HuH-7.5 (cell line): ENCODE measurements around the gene ADRA2B.

ENCODE experiments used
- DNase-seq: peaks from one replicate; pipeline ENCODE4 v3.0.0; 2011; ENCODE audit warnings: low spot score

The ADRA2B gene

DNA sequence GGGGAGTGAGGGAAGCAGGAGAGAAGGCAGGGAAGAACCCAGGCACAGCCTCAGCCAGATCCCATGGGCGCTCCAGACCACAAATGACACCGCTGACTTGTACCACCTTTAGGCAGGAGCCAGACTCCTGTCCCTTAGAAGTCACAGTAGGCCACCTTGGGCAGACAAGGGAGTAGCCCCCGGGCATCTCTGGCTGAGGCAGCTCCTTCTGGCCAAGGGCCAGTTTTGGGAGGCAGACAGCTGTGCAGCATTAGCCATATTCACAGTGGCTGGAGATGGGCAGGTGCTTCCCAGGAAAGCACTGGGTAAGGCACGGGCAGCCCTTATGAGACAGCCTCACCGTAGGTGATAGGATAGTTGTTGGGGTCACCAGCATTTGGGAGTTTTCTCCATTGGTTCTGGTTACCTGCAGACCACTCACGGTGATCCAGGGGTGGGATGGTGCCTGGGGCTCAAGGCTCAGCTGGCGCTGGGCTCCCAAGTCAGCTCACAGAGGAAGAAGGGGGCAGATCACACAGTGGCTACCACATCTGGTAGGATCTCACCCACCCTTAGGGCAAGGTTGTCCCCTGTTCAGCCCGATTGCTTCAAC, 19.9 kb upstream of the ADRA2B start:
- DNase-seq = no peak

DNA sequence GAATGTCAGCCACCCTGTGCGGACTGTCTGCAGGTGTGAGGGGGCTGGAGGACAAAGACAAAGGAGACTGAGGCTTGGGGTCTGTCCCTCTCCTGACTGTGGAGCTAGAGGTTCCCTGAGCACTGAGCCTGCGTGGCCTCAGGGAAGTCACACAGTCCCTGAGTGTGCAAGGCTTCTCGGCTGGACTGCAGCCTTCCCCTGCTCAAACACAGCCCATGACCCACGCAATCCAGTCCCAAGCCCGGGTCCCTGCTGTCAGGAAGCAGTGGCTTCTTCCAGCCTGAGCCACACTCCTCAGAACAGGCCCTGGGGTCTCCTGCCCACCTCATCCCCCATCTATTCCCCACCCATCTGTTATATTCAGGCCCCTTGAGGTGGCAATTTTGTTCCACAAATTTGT, 19.2 kb upstream of the ADRA2B start:
- DNase-seq = no peak

DNA sequence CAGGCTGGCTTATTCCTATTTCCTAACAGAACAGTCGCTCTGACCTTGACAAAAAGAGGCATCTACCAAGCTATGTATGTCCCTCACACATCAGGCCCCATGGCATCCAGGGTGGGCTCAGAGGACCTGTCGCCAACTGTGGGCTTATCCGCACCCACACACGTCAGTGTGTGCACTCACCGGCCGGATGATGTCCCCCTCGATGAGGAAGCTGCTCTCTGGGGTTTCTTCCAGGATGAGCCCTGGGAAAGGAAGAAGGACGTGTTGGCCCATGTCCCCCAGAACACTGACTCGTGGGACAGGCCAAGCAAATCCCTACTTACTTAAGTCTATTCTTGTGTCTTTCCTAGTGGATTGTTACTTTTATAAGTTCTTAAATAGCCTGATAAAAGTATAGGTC, 18.8 kb upstream of the ADRA2B start:
- no peak for DNase-seq

DNA sequence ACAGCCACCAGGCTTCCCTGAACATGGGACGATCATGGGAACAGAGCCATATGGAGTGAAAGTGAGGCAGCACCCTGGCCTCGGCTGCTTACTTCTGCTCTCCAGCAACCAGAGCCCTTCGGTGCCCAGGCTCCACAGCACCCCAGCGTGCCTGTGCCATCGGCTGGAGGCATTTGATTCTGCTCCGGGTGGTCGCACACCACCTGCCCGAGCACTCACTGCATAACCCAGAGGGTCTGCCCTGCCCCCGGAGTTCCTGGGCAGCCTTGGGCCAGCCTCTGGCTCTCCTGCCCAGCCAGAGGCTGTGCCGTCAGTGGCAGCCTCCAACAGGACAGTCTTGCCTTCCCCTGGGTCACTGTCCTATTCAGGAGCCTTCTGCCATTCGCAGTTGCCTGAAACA, 18.1 kb upstream of the ADRA2B start:
- DNase-seq = no peak

DNA sequence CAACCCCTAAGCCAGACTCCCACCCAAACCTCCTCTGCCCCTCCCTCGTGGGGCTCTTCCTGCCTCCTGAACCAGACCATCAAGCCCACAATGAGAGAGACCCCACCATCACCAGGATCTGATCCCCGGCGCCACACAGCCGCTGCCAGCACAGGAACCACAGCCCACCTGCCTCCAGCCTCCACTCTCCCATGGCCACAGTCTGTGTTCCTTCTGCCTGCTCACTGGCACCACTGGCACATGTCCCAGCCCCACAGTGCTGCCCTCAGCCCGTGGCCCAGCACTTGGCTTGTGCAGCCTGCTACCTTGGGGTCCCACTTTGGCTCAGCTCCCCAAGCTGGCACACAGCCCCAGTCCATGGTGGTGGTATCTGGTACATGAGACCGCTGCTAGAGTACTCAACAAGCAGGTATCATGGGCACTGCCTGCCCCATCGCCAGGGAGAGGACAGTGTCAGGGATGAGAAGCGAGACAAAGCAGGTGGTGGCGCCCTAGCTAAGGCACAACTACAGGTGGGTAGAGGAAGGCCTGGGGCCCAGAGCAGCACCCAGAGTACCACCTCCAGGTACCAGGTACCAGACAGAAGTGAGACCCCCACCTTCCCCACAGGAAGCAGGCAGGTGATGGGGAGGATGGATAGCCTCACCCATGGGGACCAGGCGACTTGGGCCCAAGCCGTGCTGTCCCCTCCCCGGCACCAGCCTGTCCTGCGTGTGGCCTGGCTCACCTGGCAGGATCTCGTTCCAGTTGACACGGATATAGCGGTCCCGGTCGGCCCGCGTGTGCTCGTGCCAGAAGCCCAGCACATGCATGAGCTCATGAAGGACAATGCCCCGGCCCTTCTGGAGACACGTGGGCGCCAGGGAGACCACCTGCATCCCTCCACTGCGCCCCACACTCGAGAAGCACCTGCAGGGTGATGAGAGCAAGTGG, 15.7 kb upstream of the ADRA2B start:
- no peak for DNase-seq

DNA sequence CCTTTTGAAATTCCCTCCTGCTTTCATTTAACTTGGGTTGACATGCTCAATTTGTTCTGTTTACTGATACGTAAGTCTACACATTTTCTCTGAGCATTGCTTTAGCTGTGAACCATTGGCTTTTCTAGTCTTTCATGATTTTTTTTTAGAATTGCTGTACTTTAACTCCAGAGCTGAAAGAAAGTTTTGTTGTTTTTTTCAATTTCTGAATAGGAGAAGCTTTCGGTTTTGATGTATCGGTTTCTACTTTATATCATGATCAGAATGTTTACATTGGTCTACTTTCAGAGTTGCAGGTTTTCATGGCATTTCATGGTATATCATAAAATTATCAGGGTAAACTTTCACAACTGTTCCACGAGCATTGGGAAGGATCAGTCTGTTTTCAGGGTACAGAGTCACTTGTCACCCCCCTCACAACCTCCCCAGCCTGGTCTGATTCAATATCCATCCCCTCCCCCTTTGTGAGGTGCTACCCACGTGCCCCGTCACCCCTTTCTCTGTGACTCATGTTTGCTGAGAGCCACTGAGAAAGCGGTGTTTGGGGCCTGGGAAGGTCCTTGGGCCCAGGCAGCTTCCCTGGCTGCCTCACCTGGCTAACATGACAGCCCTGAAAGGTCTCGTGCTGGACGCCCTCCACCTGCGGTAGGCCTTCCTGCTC, 14.9 kb upstream of the ADRA2B start:
- no peak for DNase-seq

DNA sequence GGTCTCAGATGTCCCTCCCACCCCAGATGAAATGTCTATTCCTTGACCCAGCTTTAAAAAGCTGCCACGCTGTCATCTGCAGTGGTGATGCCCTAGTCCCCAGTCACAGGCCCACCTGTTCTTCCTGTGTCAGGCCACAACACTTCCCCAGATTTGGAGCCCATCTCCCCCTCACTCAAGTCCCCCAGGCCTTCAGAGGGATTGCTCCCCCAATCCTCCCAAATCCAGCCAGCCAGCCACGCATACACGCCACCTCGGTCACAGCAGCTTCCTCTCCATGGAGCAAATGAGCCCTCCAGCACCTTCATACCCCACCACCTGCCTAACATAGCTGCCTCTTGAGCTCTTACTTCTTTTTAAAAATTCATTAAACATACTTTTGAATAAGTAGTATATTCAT, 14.1 kb upstream of the ADRA2B start:
- DNase-seq = no peak

DNA sequence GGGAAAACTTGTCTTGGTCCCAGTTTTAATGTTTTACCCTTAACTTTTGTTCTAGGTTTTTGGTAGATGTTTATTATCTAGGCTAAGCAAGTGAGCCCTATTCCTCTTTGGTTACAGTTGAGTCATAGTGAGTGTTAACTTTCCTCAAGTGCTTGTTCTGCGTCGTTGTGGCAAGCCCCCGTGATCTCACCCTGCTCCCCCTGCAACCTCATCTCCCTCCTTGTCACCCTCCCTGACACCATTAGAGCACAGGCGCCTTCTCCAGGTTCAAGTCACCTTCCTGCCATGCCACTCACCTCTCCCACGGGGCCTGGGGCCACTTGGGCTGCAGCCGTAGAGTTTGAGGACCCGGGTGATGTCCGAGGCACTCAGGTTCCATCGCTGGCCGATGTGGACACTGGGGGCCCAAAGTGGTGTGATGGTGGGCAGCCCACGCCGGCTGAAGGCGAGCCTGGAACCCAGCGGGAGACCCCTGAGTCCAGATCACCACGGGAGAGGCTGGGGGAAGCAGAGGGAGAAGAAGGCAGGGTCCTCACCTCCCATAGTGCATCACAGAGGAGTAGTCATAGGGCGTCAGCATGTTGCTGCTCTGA, 13.3 kb upstream of the ADRA2B start:
- DNase-seq = no peak

DNA sequence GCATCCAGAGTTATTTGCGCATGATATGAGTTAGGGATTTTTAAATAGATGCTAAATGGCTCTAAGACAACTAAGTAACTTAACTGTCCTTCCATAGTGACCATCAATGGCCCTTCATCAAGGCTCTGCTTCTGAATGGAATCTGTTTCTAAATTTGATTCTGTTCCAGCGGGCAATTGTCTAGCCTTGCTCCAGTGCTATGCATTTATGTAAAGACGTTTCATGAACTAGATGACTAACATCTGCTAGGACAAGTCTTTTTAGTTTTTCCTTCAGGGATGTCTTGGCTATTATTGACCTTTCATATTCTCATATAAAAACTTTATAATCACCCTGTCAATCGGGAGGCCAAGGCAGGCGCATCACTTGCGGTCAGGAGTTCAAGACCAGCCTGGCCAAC, 12.1 kb upstream of the ADRA2B start:
- DNase-seq = no peak

DNA sequence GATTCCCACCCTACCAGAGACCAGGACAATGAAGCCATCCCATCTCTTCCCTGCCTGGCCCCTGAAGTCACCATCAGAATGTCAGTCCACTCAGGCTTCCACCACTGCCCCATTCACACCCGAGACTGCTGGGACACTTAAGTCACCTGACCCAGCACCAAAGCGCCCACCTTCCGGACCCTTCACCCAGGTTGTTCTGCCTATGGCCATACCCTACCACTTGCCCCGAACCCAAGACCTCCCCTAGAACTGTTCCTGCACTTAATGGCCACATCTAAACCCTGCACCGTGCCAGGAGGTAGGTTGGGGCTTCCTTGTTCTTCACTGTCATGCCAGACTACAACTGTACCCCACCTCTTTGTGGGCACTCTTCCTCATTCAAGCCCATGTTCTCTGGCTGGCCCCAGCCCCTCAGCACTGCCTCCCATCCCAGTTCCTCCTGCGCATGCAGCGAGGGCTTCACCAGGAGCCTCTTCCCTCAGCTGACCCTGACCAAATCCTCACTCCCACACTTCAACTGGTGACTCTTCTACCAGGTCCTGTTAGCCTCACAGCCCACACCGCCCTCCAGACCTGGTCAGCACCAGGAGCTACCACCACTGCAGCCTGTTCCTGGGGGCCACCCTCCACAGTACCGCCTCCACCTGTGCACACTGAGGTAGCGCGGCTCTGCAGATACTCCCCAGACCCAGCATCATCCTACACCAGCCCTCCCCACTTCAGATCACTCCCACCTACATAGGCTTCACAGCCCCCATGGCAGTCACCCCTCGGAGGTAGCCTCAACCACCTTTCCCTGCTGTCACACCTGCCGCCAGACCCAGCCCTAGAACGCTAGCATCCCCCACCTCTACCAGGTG, 8.3 kb upstream of the ADRA2B start:
- DNase-seq = no peak

DNA sequence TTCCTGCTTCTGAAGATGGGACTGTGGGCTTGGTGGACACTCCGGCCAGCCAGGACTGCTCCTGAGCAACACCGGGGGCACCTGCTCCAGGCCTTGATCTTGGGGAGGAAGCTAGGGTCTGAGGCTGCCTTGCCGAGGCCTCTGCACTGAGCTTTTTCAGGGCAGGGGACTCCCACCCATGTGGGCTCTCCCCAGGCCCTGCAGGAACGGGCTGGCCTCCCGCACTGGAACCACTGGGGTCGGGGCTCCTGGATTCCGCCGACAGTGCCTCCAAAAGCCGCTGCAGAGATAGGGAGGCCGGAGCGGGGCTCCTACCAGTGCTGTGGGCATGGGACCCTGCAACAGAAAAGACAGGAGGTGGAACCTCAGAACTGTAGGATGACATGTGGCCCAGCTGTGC, 7.6 kb upstream of the ADRA2B start:
- no peak for DNase-seq

DNA sequence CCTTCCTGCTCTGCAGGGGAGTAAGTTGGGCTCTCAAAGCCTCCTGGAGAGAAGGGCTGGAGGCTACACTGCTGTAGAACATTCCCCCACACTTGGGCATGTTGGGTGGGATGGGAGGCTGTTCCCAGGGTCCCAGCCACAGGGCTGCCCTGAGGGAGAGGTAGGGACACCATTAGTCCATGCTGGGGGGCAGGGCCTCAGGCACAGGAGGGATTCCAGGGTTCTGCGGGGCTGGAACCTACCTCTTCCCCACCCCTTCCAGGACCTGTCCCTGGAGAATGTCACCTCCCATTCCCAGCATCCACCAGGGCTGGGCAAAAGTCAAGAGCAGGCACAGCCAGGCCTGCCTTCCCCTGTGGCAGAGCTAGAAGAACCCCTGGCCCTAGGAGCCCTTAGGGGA, 6.9 kb upstream of the ADRA2B start:
- no peak for DNase-seq

DNA sequence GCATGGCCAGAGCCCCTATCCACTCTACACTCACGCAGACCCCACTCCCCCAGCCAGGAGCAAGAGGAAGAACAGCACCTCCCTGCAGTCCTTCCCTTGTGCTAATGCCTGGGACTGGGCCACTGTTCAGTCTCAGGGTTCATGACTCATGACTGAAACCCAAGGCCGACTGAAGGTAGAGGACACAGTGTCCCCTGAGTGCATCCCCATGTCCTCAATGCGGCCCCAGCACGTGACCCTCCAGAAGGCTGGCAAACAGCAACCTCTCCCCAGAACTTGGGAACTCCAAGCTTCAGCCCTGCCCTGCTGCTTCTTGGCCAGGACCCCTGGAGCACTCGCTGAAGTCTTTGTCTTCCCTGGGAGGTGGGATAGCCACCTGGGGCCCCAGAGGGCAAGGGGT, 6.0 kb upstream of the ADRA2B start:
- DNase-seq = no peak

DNA sequence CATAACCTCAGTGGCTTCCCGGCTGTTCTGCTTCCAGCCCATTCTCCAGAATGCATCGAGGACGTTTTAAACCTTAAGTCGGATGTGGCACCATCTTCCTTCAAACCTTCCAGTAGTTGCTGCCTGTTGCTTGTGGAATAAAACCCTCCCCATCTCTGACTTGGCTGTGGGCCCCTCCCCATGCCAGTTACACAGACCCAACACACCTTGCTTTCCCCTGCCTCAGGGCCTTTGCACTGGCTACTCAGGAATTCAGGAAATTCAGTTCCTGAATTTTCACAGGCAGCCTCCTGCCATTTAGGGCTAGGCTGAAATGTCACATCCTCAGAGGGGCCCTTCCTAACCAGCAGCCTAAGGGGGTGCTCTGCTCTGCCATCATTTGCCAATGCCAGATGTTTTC, 5.0 kb upstream of the ADRA2B start:
- no peak for DNase-seq

DNA sequence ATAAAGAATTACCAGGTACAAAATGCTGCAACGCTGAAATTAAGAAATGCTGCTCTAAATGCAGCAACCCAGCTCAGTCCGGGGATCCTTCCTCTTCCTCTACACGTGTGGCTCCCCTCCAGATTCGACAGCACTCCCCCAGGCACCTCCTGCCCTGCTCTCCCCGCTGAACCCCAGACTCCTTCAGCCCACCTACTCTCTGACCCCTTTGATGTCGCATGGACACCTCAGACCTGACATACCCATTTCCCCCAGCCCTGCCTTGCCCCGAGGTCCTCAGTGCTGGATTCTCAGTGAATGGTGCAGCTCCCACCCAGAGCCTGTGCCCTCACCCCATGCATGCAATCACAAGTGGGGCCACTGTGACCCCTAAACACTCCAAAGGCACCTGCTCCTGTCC, 4.6 kb upstream of the ADRA2B start:
- DNase-seq = no peak

DNA sequence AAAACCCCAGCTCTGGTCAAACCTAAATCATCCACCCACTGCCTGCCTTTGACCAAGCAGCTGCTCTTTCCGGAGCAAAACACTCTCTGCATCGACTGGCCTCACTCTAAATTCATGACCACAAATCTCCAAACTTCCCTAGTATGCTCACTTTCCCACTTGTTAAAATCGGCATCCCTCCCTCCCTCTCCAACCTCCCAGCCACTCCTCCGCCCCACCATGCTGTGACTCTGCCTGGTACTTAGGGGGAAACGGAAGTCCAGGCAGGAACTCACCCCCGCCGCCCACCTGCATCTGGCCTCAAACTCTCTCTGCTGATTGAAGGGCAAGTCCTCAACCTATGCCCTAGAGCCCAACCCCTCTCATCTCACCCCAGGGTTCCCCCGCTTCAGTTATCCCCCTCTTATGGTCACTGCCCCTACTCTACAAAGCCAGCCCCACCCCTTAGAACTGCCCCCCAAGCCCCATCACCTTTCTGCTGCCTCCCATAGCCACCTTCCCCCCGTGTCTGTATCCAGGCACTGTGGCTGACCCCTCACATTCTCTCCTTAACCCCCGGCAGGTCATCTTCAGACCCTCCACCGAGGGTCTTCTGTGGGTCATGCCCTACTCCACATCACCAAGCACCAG, 3.8 kb upstream of the ADRA2B start:
- no peak for DNase-seq

DNA sequence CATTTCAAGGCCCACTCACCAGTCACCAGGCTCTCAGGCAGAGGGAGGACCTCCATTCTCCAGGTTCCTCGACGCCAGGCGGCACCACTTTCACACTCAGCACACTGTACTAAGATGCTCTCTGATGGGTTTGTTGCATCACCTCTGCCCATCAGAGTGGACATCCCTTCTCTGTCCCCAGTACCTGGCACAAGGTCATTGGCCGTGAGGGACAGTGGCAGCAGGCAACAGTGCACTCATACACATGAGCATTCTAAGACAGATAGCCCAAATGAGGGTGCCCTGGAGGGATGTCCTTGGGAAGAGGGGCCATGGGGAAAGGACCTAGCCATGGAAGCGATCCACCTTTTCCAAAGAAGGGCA, 3.0 kb upstream of the ADRA2B start:
- DNase-seq = no peak

DNA sequence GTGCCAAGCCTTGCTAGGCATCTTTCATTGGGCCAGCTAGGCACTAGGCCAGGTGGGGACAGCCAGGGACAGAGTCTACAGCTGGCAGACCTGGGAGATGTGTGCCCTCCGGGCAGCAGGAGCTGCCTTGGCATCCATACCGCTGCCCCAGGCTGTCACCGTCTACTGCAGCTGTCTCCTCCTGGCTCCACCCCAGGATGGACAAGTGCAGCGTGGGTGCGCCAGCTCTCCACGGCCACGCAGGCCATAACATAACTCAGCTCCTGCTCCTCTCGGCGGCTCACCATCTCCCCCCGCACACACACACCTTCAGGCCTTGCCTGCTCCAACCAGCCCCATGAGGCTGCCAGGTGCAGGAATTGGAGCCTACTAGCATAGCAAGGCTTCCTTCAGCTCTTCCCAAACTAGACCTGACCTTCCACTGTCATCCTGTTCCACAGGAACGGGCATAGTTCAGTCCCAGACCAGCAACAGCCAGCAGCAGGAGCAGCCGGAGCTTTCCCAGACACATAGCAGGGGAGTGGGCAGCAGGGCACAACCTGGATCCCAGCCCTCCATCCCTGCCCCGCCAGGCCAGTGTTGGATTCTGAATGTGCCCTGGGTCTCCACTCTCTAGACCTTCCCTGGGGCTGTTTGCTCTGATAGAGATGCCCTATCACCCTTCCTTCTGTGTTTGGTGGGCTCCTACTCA, 2.5 kb upstream of the ADRA2B start:
- no peak for DNase-seq

DNA sequence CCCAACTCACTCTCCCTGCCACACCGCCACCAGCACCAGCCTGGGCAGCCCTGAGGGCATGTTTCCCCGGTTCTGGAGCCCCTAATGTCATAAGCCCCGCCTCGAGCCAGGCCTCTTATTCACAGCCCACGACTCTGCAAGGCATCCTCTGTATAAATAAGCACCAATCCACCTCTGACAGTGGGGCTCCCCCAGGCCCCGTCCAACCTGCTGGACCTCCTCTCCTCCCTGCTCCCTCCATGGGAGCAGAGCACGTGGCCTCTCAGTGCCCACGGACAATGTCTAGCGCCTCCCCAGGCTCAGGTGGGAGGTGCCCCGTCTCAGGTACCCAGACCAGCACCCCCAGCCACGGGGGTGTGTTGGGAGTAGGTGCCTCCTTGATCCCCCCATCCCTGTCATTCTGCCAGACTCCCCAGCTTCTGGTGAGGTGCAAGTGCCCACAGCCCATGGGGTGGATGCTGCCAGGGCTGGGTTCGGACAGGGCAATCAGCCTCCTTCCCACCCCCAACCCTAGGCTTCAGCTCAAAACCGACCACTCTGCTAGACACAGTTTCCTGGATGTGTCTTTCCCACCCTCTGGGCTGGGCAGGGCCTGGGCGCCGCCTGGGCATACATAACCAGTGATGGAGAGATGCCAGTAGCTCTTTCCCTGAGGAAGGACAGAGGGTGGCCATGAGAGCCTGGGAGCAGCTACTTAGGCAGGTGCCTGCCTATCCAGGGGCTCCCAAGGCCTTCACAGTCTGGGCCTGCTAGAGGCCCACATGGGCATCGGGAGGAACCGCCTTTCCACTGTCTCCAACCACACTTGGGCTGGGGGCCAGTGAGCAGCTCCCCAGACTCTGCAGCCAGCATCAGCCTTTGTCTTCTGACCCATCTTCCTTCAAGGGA, 1.6 kb upstream of the ADRA2B start:
- DNase-seq = peak; percentile 57
